Osteocyte (in vitro differentiated cells): ENCODE results near the gene HOMER2. TPM values are rescaled to one million over a fixed set of nuclear protein-coding genes. Genes with fewer than 3 reads are reported as not detected.
"Not testable (repeated sequence)": the region's sequence is repeated elsewhere in the genome, so short reads cannot be mapped to it uniquely, and the experiment has no call there.

Experiments used
- DNase-seq: peaks from one replicate; pipeline ENCODE4 v3.0.0; 2021; ENCODE audit warnings: mixed read lengths; ENCODE audit not compliant: unreplicated experiment; ENCODE audit errors: extremely low spot score
- H3K27ac Mint-ChIP-seq: one replicate; pipeline ENCODE4 v1.8.0; 2021; ENCODE audit warnings: mild to moderate bottlenecking, mixed read lengths; ENCODE audit not compliant: unreplicated experiment
- H3K27me3 Mint-ChIP-seq: one replicate; pipeline ENCODE4 v1.8.0; 2021; ENCODE audit warnings: mixed read lengths; ENCODE audit not compliant: unreplicated experiment
- H3K36me3 Mint-ChIP-seq: one replicate; pipeline ENCODE4 v1.8.0; 2021; ENCODE audit warnings: mixed read lengths; ENCODE audit not compliant: unreplicated experiment
- H3K4me1 Mint-ChIP-seq: one replicate; pipeline ENCODE4 v1.8.0; 2021; ENCODE audit warnings: mixed read lengths; ENCODE audit not compliant: unreplicated experiment
- H3K4me3 Mint-ChIP-seq: one replicate; pipeline ENCODE4 v1.8.0; 2021; ENCODE audit warnings: mild to moderate bottlenecking, moderate library complexity, mixed read lengths; ENCODE audit not compliant: unreplicated experiment
- H3K9me3 Mint-ChIP-seq: one replicate; pipeline ENCODE4 v1.8.0; 2021; ENCODE audit warnings: mixed read lengths; ENCODE audit not compliant: unreplicated experiment
- total RNA-seq: library from RNA; stranded (reverse); gene quantifications from 2 replicates; pipeline ENCODE4 v1.2.1, GENCODE V29; 2021
- TF ChIP-seq, protein P1 (sequence below): fragments of 200-600 bp; sonication (generic); IDR thresholded peaks from 2 replicates; pipeline ENCODE4 v1.5.0; 2021; ENCODE audit warnings: antibody characterized with exemption, mild to moderate bottlenecking, moderate library complexity

Gene HOMER2
- total RNA-seq, 1 donor from 2014 or later: 6.3 TPM

DNA sequence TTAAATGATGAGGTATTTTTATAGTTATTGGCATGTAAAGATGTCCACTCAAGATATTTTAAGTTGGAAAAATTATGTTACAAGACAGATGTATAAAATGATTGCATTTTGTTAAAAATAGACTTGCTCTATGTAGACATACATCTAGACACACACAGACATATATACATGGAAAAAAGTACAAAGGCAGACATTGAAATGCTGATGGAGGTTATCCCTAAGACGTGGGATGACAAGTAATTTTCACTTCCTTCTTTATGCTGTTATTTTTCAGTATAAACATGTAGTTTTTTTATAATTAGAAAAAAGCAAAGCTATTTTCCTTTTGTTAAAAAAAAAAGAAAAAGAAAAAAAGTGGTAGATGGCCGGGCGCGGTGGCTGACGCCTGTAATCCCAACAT lies 7.2 kb downstream of the HOMER2 start:
- H3K4me3 Mint-ChIP-seq: no peak overlapping the region
- no peaks in the 10 kb centered on the region for H3K36me3 Mint-ChIP-seq
- no peaks in the 10 kb centered on the region for H3K4me1 Mint-ChIP-seq
- peaks cover 7% of the 10 kb centered on the region for H3K27me3 Mint-ChIP-seq
- TF ChIP-seq, protein P1, sequence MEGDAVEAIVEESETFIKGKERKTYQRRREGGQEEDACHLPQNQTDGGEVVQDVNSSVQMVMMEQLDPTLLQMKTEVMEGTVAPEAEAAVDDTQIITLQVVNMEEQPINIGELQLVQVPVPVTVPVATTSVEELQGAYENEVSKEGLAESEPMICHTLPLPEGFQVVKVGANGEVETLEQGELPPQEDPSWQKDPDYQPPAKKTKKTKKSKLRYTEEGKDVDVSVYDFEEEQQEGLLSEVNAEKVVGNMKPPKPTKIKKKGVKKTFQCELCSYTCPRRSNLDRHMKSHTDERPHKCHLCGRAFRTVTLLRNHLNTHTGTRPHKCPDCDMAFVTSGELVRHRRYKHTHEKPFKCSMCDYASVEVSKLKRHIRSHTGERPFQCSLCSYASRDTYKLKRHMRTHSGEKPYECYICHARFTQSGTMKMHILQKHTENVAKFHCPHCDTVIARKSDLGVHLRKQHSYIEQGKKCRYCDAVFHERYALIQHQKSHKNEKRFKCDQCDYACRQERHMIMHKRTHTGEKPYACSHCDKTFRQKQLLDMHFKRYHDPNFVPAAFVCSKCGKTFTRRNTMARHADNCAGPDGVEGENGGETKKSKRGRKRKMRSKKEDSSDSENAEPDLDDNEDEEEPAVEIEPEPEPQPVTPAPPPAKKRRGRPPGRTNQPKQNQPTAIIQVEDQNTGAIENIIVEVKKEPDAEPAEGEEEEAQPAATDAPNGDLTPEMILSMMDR: no peak
- H3K27ac Mint-ChIP-seq: no peak overlapping the region
- no peaks in the 10 kb centered on the region for H3K9me3 Mint-ChIP-seq
- DNase-seq: no peak

DNA sequence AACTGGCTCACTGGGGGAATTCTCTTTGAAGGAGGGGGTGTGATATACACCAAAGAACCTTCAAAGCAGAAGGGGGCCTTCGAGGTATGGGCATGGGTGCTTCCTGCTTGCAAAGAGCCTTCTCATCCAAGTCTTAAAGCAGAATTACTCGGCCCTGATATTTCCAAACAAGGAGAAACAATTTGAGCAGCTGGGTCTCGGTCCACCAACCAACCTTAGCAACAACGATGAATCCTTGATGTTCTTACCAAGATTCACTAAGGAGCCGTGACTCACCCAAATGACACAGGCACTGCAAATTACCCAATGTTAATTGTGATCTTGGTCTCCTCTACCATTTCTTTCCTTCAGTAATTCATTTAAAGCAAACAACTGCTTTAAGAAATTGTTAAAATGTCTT lies 7.7 kb downstream of the HOMER2 start:
- H3K36me3 Mint-ChIP-seq: no peaks in the 10 kb centered on the region
- H3K4me3 Mint-ChIP-seq: no peak overlapping the region
- H3K4me1 Mint-ChIP-seq: no peaks in the 10 kb centered on the region
- peaks cover 7% of the 10 kb centered on the region for H3K27me3 Mint-ChIP-seq
- H3K9me3 Mint-ChIP-seq: no peaks in the 10 kb centered on the region
- TF ChIP-seq, protein P1: no peak
- DNase-seq: no peak
- no peak overlapping the region for H3K27ac Mint-ChIP-seq

DNA sequence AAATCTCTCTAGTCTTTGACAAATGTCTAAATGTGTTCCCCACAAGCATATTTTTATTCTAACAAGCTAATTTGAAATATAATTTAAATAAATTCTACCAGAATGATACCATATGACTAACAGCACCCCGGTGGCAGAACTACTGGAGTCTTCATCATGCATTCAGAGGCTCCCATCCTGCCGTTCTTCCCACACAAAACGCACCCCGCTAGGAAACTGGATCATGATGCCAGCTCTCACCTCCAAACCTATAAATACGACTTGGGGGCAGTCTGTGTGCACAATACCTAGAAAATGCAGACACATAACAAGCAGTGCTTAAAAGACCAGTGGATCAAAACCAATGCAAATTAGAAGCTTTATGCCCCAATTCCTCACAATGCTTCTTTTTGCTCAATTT lies 8.5 kb downstream of the HOMER2 start:
- Mint-ChIP-seq H3K9me3 (no peaks in the 10 kb centered on the region), H3K4me3 (no peak overlapping the region), H3K27ac (no peak overlapping the region), H3K36me3 (no peaks in the 10 kb centered on the region), H3K4me1 (no peaks in the 10 kb centered on the region), H3K27me3 (peaks cover 7% of the 10 kb centered on the region)
- TF ChIP-seq, protein P1: no peak
- DNase-seq: no peak

- H3K4me1 Mint-ChIP-seq: no peaks in the 10 kb centered on the region
- peaks cover 7% of the 10 kb centered on the region for H3K27me3 Mint-ChIP-seq
- no peaks in the 10 kb centered on the region for H3K36me3 Mint-ChIP-seq
- H3K27ac Mint-ChIP-seq: no peak overlapping the region
- no peaks in the 10 kb centered on the region for H3K9me3 Mint-ChIP-seq
- TF ChIP-seq, protein P1: no peak
- no peak for DNase-seq
- no peak overlapping the region for H3K4me3 Mint-ChIP-seq
Measured at GRCh38 chr15:82943176-82943575, 9.3 kb downstream of the HOMER2 start.

DNA sequence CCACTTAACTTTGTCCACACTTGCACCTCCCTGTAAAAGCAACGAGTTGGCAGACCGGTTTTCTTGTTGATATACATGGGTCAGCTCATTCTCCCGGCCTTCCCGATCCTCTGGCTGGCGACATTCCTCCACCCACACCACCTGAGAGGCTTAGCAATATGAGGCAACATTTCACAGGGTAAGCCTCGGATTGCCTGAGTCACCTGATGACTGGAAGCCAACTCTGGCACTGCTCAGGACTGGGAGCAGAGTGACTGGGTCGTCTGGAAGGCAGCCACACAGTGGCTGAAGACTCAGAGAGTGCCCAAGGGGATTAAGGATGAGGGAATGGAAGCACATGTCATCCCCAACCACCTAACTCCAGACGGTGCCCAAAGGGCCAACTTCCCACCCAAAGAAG lies 9.8 kb downstream of the HOMER2 start:
- Mint-ChIP-seq H3K27ac (no peak overlapping the region), H3K4me1 (no peaks in the 10 kb centered on the region), H3K36me3 (no peaks in the 10 kb centered on the region), H3K9me3 (no peaks in the 10 kb centered on the region), H3K4me3 (no peak overlapping the region), H3K27me3 (peaks cover 7% of the 10 kb centered on the region)
- TF ChIP-seq, protein P1: no peak
- DNase-seq: no peak

DNA sequence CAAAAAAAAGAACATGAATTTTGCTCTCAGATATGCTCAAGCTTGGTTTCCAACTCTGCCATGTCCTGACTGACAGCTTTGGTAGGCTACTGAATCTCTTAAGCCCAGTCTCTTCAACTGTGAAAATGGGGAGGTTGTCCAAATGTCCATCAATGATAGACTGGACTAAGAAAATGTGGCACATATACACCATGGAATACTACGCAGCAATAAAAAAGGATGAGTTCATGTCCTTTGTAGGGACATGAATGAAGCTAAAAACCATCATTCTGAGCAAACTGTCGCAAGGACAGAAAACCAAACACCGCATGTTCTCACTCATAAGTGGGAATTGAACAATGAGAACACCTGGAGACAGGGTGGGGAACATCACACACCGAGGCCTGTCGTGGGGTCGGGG lies 12.8 kb downstream of the HOMER2 start:
- H3K4me3 Mint-ChIP-seq, DNase-seq, H3K36me3 Mint-ChIP-seq, H3K9me3 Mint-ChIP-seq, H3K27ac Mint-ChIP-seq, H3K27me3 Mint-ChIP-seq, H3K4me1 Mint-ChIP-seq: not testable (repeated sequence)
